Loucy (cell line): Measurements from ENCODE around the gene CST9L.

Experiments used
- H2AFZ ChIP-seq: fragments of 200-600 bp; sonication (generic); 2 replicates; pipeline ENCODE4 v1.6.0; 2016; ENCODE audit warnings: antibody characterized with exemption, mild to moderate bottlenecking, low read length, moderate library complexity
- H3F3A ChIP-seq: fragments of 200-600 bp; 2 replicates; pipeline ENCODE4 v1.6.0; 2016; ENCODE audit warnings: antibody characterized with exemption, low read depth, mild to moderate bottlenecking
- H3K27me3 ChIP-seq: fragments of 200-600 bp; sonication (generic); 2 replicates; pipeline ENCODE4 v1.6.1; 2014; ENCODE audit warnings: low read length, mild to moderate bottlenecking; ENCODE audit not compliant: insufficient read depth, poor library complexity, severe bottlenecking
- H3K36me3 ChIP-seq: fragments of 200-600 bp; sonication (generic); 2 replicates; pipeline ENCODE4 v1.6.1; 2016; ENCODE audit warnings: low read length; ENCODE audit not compliant: insufficient read depth
- H3K4me1 ChIP-seq: fragments of 200-600 bp; sonication (generic); 2 replicates; pipeline ENCODE4 v1.5.1; 2014; ENCODE audit warnings: low read length, mild to moderate bottlenecking; ENCODE audit not compliant: insufficient read depth, poor library complexity, severe bottlenecking
- H3K4me2 ChIP-seq: fragments of 200-600 bp; sonication (generic); 2 replicates; pipeline ENCODE4 v1.6.0; 2014; ENCODE audit warnings: antibody characterized with exemption, low read length, low read depth, mild to moderate bottlenecking; ENCODE audit not compliant: poor library complexity, severe bottlenecking
- H3K4me3 ChIP-seq: fragments of 200-600 bp; sonication (generic); 2 replicates; pipeline ENCODE4 v1.5.1; 2014; ENCODE audit warnings: low read length, mild to moderate bottlenecking, mixed read lengths; ENCODE audit not compliant: poor library complexity, severe bottlenecking
- H3K79me2 ChIP-seq: fragments of 200-600 bp; sonication (generic); 2 replicates; pipeline ENCODE4 v1.6.1; 2014; ENCODE audit warnings: low read length; ENCODE audit not compliant: insufficient read depth
- H3K9ac ChIP-seq: fragments of 200-600 bp; sonication (generic); 2 replicates; pipeline ENCODE4 v1.6.0; 2014; ENCODE audit warnings: mild to moderate bottlenecking, low read depth, low read length, moderate library complexity; ENCODE audit not compliant: poor library complexity, severe bottlenecking
- H3K9me2 ChIP-seq: fragments of 200-600 bp; sonication (generic); replicated peaks from 2 replicates; pipeline ENCODE4 v1.6.1; 2016; ENCODE audit warnings: low read depth, low read length, mixed read lengths
- H3K9me3 ChIP-seq: fragments of 200-600 bp; sonication (generic); 2 replicates; pipeline ENCODE4 v1.6.1; 2014; ENCODE audit warnings: mild to moderate bottlenecking, antibody characterized with exemption, low read length, low read depth; ENCODE audit not compliant: insufficient read depth
- H4K20me1 ChIP-seq: fragments of 200-600 bp; sonication (generic); 2 replicates; pipeline ENCODE4 v1.6.0; 2014; ENCODE audit warnings: antibody characterized with exemption, low read length, mild to moderate bottlenecking; ENCODE audit not compliant: insufficient read depth, poor library complexity, severe bottlenecking
- CTCF ChIP-seq: fragments of 200-600 bp; sonication (generic); conservative IDR thresholded peaks from 2 replicates; pipeline ENCODE4 v1.5.1; 2014; ENCODE audit warnings: mild to moderate bottlenecking, antibody characterized with exemption, low read length
- EZH2phosphoT487 ChIP-seq: fragments of 200-600 bp; IDR thresholded peaks from 2 replicates; pipeline ENCODE4 v1.6.1; 2018; ENCODE audit warnings: antibody characterized with exemption, mild to moderate bottlenecking, moderate library complexity, borderline replicate concordance

Gene CST9L

GRCh38 chr20:23541776-23542175 is 26.5 kb downstream of the CST9L start:
- H3K4me2 ChIP-seq: no peak overlapping the region
- H3K79me2 ChIP-seq: no peaks in the 10 kb centered on the region
- no peak overlapping the region for H3K4me3 ChIP-seq
- no peaks in the 10 kb centered on the region for H3K9me3 ChIP-seq
- no peaks in the 10 kb centered on the region for H3K27me3 ChIP-seq
- no peaks in the 10 kb centered on the region for H3K9me2 ChIP-seq
- TF ChIP-seq CTCF (no peak), EZH2phosphoT487 (no peak)
- no peaks in the 10 kb centered on the region for H3F3A ChIP-seq
- no peaks in the 10 kb centered on the region for H3K4me1 ChIP-seq
- H3K36me3 ChIP-seq: no peaks in the 10 kb centered on the region
- no peak overlapping the region for H3K9ac ChIP-seq
- no peaks in the 10 kb centered on the region for H4K20me1 ChIP-seq
- no peak overlapping the region for H2AFZ ChIP-seq

DNA sequence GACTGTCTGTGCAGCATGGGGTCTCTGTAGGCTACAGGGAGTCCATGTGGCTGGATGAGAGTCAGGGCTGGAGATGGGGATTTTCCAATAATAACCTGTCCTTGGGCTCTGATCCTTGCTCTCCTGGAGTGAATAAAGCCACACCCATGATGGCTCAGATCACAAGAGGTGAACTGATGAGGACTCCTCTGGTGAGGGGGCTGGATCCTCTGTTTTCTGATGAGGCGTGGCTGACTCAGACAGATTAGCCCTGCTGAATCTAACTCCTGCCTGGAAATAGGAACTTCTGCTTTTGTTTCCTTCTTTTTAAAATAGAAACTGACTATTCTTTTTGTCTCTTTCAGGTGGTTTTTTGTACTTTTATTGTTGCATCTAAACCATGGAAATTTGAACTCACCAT is 27.0 kb downstream of the CST9L start:
- Histone ChIP-seq H3K79me2 (no peaks in the 10 kb centered on the region), H3K4me3 (no peak overlapping the region), H3K27me3 (no peaks in the 10 kb centered on the region), H3K9ac (no peak overlapping the region), H3F3A (no peaks in the 10 kb centered on the region), H4K20me1 (no peaks in the 10 kb centered on the region), H3K9me2 (no peaks in the 10 kb centered on the region), H3K36me3 (no peaks in the 10 kb centered on the region), H2AFZ (no peak overlapping the region), H3K9me3 (no peaks in the 10 kb centered on the region), H3K4me1 (no peaks in the 10 kb centered on the region), H3K4me2 (no peak overlapping the region)
- no peak for TF ChIP-seq CTCF
- no peak for TF ChIP-seq EZH2phosphoT487

DNA sequence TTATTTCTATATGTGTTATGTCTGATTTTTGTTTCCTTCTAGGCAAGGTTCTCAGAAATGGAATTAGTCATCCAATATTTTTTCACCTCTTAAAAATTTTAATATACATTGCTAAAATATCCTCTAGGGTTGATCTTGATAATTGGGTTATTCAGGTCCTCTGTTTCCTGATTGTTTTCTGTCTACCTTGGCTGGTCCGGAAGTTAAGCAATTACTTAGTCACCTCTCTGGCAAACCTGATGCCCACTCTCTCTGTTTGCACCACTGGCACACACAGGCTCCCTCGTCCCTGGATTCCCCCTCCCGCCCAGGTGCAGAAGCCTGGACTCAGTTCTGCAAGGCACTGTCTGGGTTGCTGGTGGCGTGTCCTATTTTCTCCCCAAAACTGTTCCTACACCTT is 27.7 kb downstream of the CST9L start:
- Histone ChIP-seq H3K79me2 (no peaks in the 10 kb centered on the region), H3K4me1 (no peaks in the 10 kb centered on the region), H3K9me2 (no peaks in the 10 kb centered on the region), H2AFZ (no peak overlapping the region), H3K27me3 (no peaks in the 10 kb centered on the region), H4K20me1 (no peaks in the 10 kb centered on the region), H3F3A (no peaks in the 10 kb centered on the region), H3K4me2 (no peak overlapping the region), H3K36me3 (no peaks in the 10 kb centered on the region), H3K9me3 (no peaks in the 10 kb centered on the region), H3K9ac (no peak overlapping the region), H3K4me3 (no peak overlapping the region)
- TF ChIP-seq CTCF (no peak), EZH2phosphoT487 (no peak)
